DOHH2 (cell line): Measurements from ENCODE around the gene CDHR3.

Source experiments
- H3F3A ChIP-seq: fragments of 200-600 bp; sonication (generic), shearing (Covaris generic); 2 replicates; pipeline ENCODE4 v1.6.0; 2016; ENCODE audit warnings: antibody characterized with exemption, mild to moderate bottlenecking; ENCODE audit not compliant: control insufficient read depth, insufficient read depth
- H3K27ac ChIP-seq: fragments of 200-600 bp; sonication (generic); 2 replicates; pipeline ENCODE4 v1.5.1; 2014; ENCODE audit warnings: low read depth, mild to moderate bottlenecking, low read length, moderate library complexity
- H3K27me3 ChIP-seq: fragments of 200-600 bp; sonication (generic); 2 replicates; pipeline ENCODE4 v1.6.1; 2014; ENCODE audit warnings: mild to moderate bottlenecking, low read length, mixed read lengths; ENCODE audit not compliant: control insufficient read depth
- H3K36me3 ChIP-seq: fragments of 200-600 bp; sonication (generic); 2 replicates; pipeline ENCODE4 v1.6.1; 2014; ENCODE audit warnings: mild to moderate bottlenecking, low read length, moderate library complexity, mixed read lengths; ENCODE audit not compliant: control insufficient read depth
- H3K4me1 ChIP-seq: fragments of 200-600 bp; sonication (generic); 2 replicates; pipeline ENCODE4 v1.6.1; 2014; ENCODE audit warnings: mild to moderate bottlenecking, low read length, mixed read lengths; ENCODE audit not compliant: control insufficient read depth
- H3K4me2 ChIP-seq: fragments of 200-600 bp; sonication (generic); 2 replicates; pipeline ENCODE4 v1.6.0; 2014; ENCODE audit warnings: mild to moderate bottlenecking, low read length, moderate library complexity
- H3K4me3 ChIP-seq: fragments of 200-600 bp; sonication (generic); 2 replicates; pipeline ENCODE4 v1.5.1; 2014; ENCODE audit warnings: mild to moderate bottlenecking, low read length, mixed read lengths
- H3K79me2 ChIP-seq: fragments of 200-600 bp; sonication (generic); 2 replicates; pipeline ENCODE4 v1.6.1; 2014; ENCODE audit warnings: mild to moderate bottlenecking, low read length, mixed read lengths; ENCODE audit not compliant: control insufficient read depth
- H3K9me2 ChIP-seq: fragments of 200-600 bp; sonication (generic); replicated peaks from 2 replicates; pipeline ENCODE4 v1.6.1; 2014; ENCODE audit warnings: mild to moderate bottlenecking, low read length, mixed read lengths; ENCODE audit not compliant: control insufficient read depth
- H3K9me3 ChIP-seq: fragments of 200-600 bp; sonication (generic); 2 replicates; pipeline ENCODE4 v1.6.1; 2014; ENCODE audit warnings: antibody characterized with exemption, low read length, mixed read lengths; ENCODE audit not compliant: control insufficient read depth, insufficient read depth
- H4K20me1 ChIP-seq: fragments of 200-600 bp; sonication (generic); 2 replicates; pipeline ENCODE4 v1.6.0; 2014; ENCODE audit warnings: low read depth, mild to moderate bottlenecking, antibody characterized with exemption, low read length, moderate library complexity; ENCODE audit not compliant: control insufficient read depth, insufficient read depth
- CTCF ChIP-seq: fragments of 200-600 bp; sonication (generic); IDR thresholded peaks from one replicate; pipeline ENCODE4 v1.5.1; 2014; ENCODE audit warnings: antibody characterized with exemption, mild to moderate bottlenecking, low read depth, low read length; ENCODE audit not compliant: poor library complexity, severe bottlenecking
- EZH2phosphoT487 ChIP-seq: fragments of 200-600 bp; sonication (generic); IDR thresholded peaks from 2 replicates; pipeline ENCODE4 v1.6.1; 2017; ENCODE audit warnings: borderline replicate concordance, mild to moderate bottlenecking, antibody characterized with exemption, low read length, moderate library complexity, mixed read lengths

Gene CDHR3

GRCh38 chr7:105985672-105986215 lies 22.7 kb downstream of the CDHR3 start:
- no peaks in the 10 kb centered on the region for H3K36me3 ChIP-seq
- H3K4me3 ChIP-seq: no peak overlapping the region
- no peak overlapping the region for H3K4me2 ChIP-seq
- H4K20me1 ChIP-seq: no peaks in the 10 kb centered on the region
- no peaks in the 10 kb centered on the region for H3F3A ChIP-seq
- no peak overlapping the region for H3K27ac ChIP-seq
- H3K79me2 ChIP-seq: no peaks in the 10 kb centered on the region
- peaks cover 27% of the 10 kb centered on the region for H3K27me3 ChIP-seq
- H3K9me3 ChIP-seq: no peaks in the 10 kb centered on the region
- H3K9me2 ChIP-seq: no peaks in the 10 kb centered on the region
- TF ChIP-seq CTCF (no peak), EZH2phosphoT487 (no peak)
- no peaks in the 10 kb centered on the region for H3K4me1 ChIP-seq

DNA sequence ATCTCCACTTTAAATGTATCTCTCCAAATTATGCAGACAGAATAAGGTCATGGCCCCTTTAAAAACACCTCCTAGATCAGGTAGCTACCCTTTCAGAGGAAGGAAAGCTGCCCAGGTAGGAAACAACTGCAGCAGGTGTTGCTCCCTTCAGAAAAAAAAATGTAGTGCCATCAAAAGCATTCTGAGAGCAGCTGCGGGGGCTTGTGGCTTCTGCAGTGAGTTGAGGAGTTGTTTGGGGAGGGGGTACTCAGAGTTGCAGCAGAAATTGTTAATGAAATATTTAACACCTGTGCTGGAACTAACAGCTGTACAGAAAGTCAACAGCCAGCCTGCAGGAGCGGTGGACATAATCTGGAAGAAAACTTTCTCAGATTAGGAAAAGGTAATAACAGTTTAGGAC lies 24.0 kb downstream of the CDHR3 start:
- H3K27ac ChIP-seq: no peak overlapping the region
- H3K4me2 ChIP-seq: no peak overlapping the region
- H3K4me3 ChIP-seq: no peak overlapping the region
- no peaks in the 10 kb centered on the region for H3K9me3 ChIP-seq
- H3F3A ChIP-seq: no peaks in the 10 kb centered on the region
- no peaks in the 10 kb centered on the region for H3K79me2 ChIP-seq
- H3K27me3 ChIP-seq: peaks cover 18% of the 10 kb centered on the region
- peaks cover 4% of the 10 kb centered on the region for H3K4me1 ChIP-seq
- TF ChIP-seq CTCF: no peak
- TF ChIP-seq EZH2phosphoT487: no peak
- H3K36me3 ChIP-seq: no peaks in the 10 kb centered on the region
- no peaks in the 10 kb centered on the region for H3K9me2 ChIP-seq
- H4K20me1 ChIP-seq: no peaks in the 10 kb centered on the region

DNA sequence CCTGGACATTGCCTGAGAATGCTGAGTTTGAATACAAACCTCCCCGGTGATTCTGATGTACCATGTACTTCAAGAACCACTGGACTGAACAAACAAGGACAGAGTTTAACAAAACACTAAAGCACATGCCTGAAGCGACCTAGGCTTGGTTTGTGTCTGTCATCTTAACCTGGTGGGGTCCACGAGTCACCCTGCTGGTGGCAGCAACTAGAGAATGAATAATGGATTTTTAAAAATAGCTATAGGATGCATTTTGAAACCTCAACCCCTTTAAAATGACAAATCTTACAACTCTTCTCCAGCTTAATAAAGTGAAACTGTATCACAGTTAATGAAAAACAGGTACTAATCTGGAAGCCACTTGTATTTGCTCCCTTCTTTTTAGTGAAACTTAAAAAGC lies 25.2 kb downstream of the CDHR3 start:
- Histone ChIP-seq H3K4me3 (no peak overlapping the region), H3K9me3 (no peaks in the 10 kb centered on the region), H3K4me1 (peaks cover 16% of the 10 kb centered on the region), H3F3A (no peaks in the 10 kb centered on the region), H3K4me2 (no peak overlapping the region), H3K36me3 (no peaks in the 10 kb centered on the region), H3K79me2 (no peaks in the 10 kb centered on the region), H3K27me3 (peaks cover 18% of the 10 kb centered on the region), H3K27ac (no peak overlapping the region), H3K9me2 (no peaks in the 10 kb centered on the region), H4K20me1 (no peaks in the 10 kb centered on the region)
- TF ChIP-seq CTCF (no peak), EZH2phosphoT487 (no peak)
